ENCODE results near the gene CRYGS.

The CRYGS gene

DNA sequence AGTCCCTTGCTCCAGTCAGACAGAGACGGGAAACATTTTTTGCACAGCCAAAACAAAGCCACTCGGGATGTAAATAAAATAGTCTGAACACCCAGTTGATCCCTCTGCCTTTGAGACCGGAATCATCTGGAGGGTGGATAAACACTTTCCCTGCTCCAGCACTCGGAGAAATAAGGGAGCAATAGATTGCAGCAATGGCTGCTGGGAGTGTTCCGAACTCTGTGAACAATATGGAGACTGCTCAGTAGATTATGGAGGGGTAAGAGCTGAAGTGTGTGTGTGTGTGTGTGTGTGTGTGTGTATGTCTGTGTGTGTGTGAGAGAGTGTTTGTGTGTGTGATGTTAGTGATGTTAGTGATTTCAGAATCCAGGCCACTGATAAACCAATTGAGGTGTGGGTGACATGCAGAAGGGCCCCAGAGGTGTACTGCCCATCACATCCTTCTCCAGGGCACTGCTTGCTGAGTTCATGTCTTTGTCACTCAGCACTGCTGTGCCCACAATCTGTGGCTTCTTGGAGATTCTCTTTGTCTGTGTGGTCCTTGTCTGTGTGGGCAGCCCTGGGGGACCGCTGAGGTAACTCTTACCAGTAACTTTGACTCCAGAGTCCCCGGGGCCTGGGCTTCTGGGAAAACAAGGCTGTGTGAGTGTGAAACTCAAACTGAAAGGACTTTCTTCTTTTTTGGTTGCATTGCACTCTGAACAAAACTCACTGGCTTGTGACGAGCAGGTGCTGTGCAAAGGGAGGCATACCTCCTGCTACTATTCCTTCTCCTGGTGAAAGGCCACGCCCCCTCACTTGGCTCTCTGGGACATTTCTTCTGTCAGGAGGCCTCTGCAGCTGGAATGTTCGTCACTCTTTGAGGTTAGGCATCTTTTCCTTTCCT is 23.0 kb downstream of the CRYGS start:
- no peak for DNase-seq (ENCODE audit: low read depth)
- TF ChIP-seq, protein P1, sequence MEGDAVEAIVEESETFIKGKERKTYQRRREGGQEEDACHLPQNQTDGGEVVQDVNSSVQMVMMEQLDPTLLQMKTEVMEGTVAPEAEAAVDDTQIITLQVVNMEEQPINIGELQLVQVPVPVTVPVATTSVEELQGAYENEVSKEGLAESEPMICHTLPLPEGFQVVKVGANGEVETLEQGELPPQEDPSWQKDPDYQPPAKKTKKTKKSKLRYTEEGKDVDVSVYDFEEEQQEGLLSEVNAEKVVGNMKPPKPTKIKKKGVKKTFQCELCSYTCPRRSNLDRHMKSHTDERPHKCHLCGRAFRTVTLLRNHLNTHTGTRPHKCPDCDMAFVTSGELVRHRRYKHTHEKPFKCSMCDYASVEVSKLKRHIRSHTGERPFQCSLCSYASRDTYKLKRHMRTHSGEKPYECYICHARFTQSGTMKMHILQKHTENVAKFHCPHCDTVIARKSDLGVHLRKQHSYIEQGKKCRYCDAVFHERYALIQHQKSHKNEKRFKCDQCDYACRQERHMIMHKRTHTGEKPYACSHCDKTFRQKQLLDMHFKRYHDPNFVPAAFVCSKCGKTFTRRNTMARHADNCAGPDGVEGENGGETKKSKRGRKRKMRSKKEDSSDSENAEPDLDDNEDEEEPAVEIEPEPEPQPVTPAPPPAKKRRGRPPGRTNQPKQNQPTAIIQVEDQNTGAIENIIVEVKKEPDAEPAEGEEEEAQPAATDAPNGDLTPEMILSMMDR (IDR thresholded peaks at IDR 0.05; ENCODE audit: control insufficient read depth, insufficient read depth, low read depth, low read length, missing control alignments), result no peak
- no peak overlapping the region for H3K4me3 ChIP-seq (ENCODE audit: control insufficient read depth, low read depth, low read length)

DNA sequence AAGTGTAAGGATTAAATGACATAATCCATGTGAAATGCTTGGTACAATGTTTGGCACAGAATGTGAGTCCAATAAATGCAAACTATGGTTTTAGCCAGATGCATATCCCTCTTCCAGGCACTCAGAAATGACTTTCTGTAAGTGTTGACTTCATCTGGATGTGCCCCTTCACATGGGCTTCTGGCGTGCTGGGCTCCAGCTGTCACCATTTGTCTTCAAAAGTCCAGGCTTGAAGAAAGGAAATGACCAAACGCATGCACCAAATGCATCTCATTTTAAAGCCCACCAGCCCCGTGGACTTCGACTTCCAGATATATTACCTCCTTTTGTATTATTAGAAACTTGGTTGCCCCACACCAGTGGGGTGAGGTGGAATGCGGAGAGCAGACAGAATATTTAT is 23.7 kb downstream of the CRYGS start:
- H3K4me3 ChIP-seq (ENCODE audit: control insufficient read depth, low read depth, low read length), result no peak overlapping the region
- TF ChIP-seq, protein P1 (IDR thresholded peaks at IDR 0.05; ENCODE audit: control insufficient read depth, insufficient read depth, low read depth, low read length, missing control alignments), result no peak
- no peak for DNase-seq (ENCODE audit: low read depth)

DNA sequence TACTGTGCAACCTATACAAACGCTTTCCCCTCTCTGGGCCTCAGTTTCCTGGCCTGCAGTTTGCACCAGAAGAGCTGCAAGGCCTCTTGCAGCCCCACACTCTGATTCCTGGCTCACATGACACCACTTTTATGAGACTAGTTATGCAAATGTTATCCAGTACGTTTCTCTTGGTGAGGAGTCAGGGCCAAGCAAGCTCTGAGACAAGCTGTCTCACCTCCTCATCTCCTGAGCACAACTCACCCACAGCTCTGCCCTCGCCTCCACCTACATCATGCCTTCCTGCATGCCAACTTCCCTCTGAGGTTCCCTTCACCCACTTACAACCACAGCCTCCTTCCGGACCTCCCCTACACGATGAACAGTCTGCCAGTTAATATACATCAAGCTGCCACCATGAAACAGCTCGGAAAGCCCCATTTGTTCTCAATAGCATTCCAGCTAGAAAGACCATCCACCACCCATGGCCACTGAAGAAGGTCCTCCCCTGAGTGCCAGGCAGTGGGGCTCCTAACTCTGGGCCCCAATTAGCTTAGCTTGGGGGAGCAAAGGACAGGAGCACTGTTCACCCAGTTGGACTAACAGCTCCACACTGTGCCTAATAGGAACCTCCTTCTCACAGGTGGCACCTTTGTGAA is 25.0 kb downstream of the CRYGS start:
- DNase-seq (ENCODE audit: low read depth), result no peak
- TF ChIP-seq, protein P1 (IDR thresholded peaks at IDR 0.05; ENCODE audit: control insufficient read depth, insufficient read depth, low read depth, low read length, missing control alignments), result no peak

DNA sequence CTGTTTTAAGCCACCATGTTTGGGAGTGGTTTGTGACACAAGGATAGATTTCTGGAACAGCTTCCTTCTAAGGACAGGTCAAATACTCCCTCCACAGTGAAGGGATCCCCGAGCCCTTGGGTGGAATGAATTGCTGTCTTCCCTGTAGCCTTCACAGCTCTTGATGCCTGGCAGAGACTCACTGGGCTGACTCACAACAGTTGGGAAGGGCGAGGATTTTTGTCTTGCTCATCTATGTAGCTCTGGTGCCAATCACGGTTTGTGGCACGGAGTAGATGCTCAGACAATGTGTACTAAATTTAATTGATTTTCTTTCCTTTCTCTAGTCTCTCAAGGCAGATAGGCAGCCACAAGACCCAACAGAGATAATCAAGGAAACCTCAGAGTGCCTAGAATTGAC is 27.0 kb downstream of the CRYGS start:
- no peak overlapping the region for H3K4me3 ChIP-seq (ENCODE audit: control insufficient read depth, low read depth, low read length)
- DNase-seq (ENCODE audit: low read depth), result no peak
- TF ChIP-seq, protein P1 (IDR thresholded peaks at IDR 0.05; ENCODE audit: control insufficient read depth, insufficient read depth, low read depth, low read length, missing control alignments), result no peak

More for the DNA sequence above, 25.0 kb downstream of the CRYGS start:
- H3K4me3 ChIP-seq (ENCODE audit: control insufficient read depth, low read depth, low read length), result no peak overlapping the region

DNA sequence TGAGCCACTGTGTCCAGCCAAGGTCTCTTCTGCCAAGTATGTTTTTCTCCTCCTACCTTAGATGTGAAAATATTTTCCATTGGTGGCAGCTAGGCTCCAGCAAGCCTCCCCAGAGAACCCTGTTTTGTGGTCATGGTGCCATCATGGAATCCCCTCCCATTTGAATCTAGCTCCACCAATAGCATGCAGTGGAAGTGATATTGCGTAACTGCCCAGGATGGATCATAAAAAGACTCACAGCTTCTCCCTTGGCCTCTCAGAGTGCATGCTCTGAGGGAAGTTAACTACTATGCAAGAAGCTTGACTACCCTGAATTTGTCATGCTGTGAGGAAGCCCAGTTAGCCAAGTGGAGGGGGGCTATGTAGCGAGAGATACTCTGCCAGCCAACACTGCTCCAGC is 27.5 kb downstream of the CRYGS start:
- TF ChIP-seq, protein P1 (IDR thresholded peaks at IDR 0.05; ENCODE audit: control insufficient read depth, insufficient read depth, low read depth, low read length, missing control alignments), result no peak
- DNase-seq (ENCODE audit: low read depth), result no peak
- no peak overlapping the region for H3K4me3 ChIP-seq (ENCODE audit: control insufficient read depth, low read depth, low read length)

DNA sequence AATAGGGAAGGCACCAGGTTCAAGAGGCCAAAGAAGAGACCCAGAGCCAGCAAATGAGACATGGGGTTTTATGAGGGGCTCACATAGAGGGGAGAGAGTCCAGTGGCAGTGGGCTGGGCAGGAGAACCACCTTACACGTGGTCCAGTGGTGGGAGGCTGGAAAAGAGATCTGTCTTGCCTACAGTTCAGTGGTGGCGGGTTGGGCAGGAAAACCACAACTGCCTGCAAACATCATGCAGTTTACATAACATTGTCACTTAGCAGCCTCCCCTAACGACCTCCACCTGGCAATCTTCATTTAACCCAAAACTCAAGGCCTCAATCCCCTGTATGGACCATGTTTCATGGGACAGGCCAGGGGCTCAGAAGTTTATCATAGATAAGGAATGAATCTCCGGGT is 29.1 kb downstream of the CRYGS start:
- no peak overlapping the region for H3K4me3 ChIP-seq (ENCODE audit: control insufficient read depth, low read depth, low read length)
- DNase-seq (ENCODE audit: low read depth), result no peak
- TF ChIP-seq, protein P1 (IDR thresholded peaks at IDR 0.05; ENCODE audit: control insufficient read depth, insufficient read depth, low read depth, low read length, missing control alignments), result no peak

Data from AG09309 (cell line).